Large intestine (tissue), 3 donors: ENCODE data around the gene COL5A1. TPM values are rescaled to one million over a fixed set of nuclear protein-coding genes. Genes with fewer than 3 reads are reported as not detected.

ENCODE experiments used
- DNase-seq, 2 donors: peaks; one replicate each; pipeline versions ENCODE4 v3.0.0 to v3.0.0-alpha.2; 2013
- H3K27ac ChIP-seq: one replicate; pipeline ENCODE4 v1.5.1; 2013; ENCODE audit warnings: low read length
- H3K27me3 ChIP-seq: 2 replicates; pipeline ENCODE4 v1.6.1; 2013; ENCODE audit warnings: low read length; ENCODE audit not compliant: control insufficient read depth, insufficient read depth
- H3K36me3 ChIP-seq: 2 replicates; pipeline ENCODE4 v1.6.1; 2013; ENCODE audit warnings: low read length; ENCODE audit not compliant: control insufficient read depth, insufficient read depth
- H3K4me1 ChIP-seq: one replicate; pipeline ENCODE4 v1.6.1; 2013; ENCODE audit warnings: low read length; ENCODE audit not compliant: control insufficient read depth, insufficient read depth
- H3K4me3 ChIP-seq: one replicate; pipeline ENCODE4 v1.5.1; 2013; ENCODE audit warnings: low read length
- H3K9me3 ChIP-seq: one replicate; pipeline ENCODE4 v1.6.1; 2013; ENCODE audit warnings: mild to moderate bottlenecking, low read depth, low read length, moderate library complexity; ENCODE audit not compliant: control insufficient read depth
- WGBS: methylation state at CpG from one replicate; pipeline ENCODE4 v1.1.5; 2013; ENCODE audit warnings: low lambda C conversion rate; ENCODE audit not compliant: insufficient coverage; 5-methylcytosine and 5-hydroxymethylcytosine counted together
- polyA plus RNA-seq: library from polyadenylated mRNA; unstranded; fragments of 120-200 nt; gene quantifications from one replicate; pipeline ENCODE4 v1.2.1, GENCODE V29; 2013

Gene COL5A1
- polyA plus RNA-seq, 1 donor, result 79.9 TPM

GRCh38 chr9:134726026-134726721 is 84.6 kb downstream of the COL5A1 start:
- no peaks in the 10 kb centered on the region for H3K27me3 ChIP-seq
- H3K27ac ChIP-seq, result no peak overlapping the region
- peaks cover 14% of the 10 kb centered on the region for H3K36me3 ChIP-seq
- no peak overlapping the region for H3K4me3 ChIP-seq
- no peak for DNase-seq
- 100% methylated on average over 2 of the region's 4 CpGs for WGBS
- H3K9me3 ChIP-seq, result no peaks in the 10 kb centered on the region
- H3K4me1 ChIP-seq, result no peaks in the 10 kb centered on the region

- DNase-seq, result no peak
- Histone ChIP-seq H3K9me3 (no peaks in the 10 kb centered on the region), H3K27me3 (no peaks in the 10 kb centered on the region), H3K4me3 (no peak overlapping the region), H3K27ac (no peak overlapping the region), H3K36me3 (peaks cover 15% of the 10 kb centered on the region), H3K4me1 (no peaks in the 10 kb centered on the region)
- 100% methylated on average over 1 of the region's 1 CpG for WGBS
Measured at GRCh38 chr9:134726722-134727034, 85.1 kb downstream of the COL5A1 start.

- Histone ChIP-seq H3K9me3 (no peaks in the 10 kb centered on the region), H3K27ac (no peak overlapping the region), H3K27me3 (no peaks in the 10 kb centered on the region), H3K4me3 (no peak overlapping the region), H3K4me1 (peaks cover under 1% of the 10 kb centered on the region), H3K36me3 (peaks cover 18% of the 10 kb centered on the region)
- no peak for DNase-seq
- WGBS, result no CpG with 5 or more reads among the region's 29 CpGs
Measured at GRCh38 chr9:134728021-134728795, 86.6 kb downstream of the COL5A1 start.

- Histone ChIP-seq H3K4me3 (no peak overlapping the region), H3K4me1 (peaks cover 8% of the 10 kb centered on the region), H3K27me3 (no peaks in the 10 kb centered on the region), H3K27ac (no peak overlapping the region), H3K36me3 (peaks cover 18% of the 10 kb centered on the region), H3K9me3 (no peaks in the 10 kb centered on the region)
- WGBS, result no CpG with 5 or more reads among the region's 28 CpGs
- DNase-seq, result no peak
Measured at GRCh38 chr9:134728801-134729495, 87.3 kb downstream of the COL5A1 start.

- H3K4me3 ChIP-seq, result no peak overlapping the region
- no peak for DNase-seq
- H3K9me3 ChIP-seq, result no peaks in the 10 kb centered on the region
- H3K27ac ChIP-seq, result no peak overlapping the region
- no CpG with 5 or more reads among the region's 23 CpGs for WGBS
- peaks cover 13% of the 10 kb centered on the region for H3K4me1 ChIP-seq
- no peaks in the 10 kb centered on the region for H3K27me3 ChIP-seq
- H3K36me3 ChIP-seq, result peaks cover 18% of the 10 kb centered on the region
Measured at GRCh38 chr9:134730011-134730760, 88.6 kb downstream of the COL5A1 start.

- H3K4me3 ChIP-seq, result no peak overlapping the region
- H3K4me1 ChIP-seq, result peaks cover 13% of the 10 kb centered on the region
- no peaks in the 10 kb centered on the region for H3K9me3 ChIP-seq
- no CpG with 5 or more reads among the region's 22 CpGs for WGBS
- peaks cover 18% of the 10 kb centered on the region for H3K36me3 ChIP-seq
- DNase-seq, result no peak
- no peaks in the 10 kb centered on the region for H3K27me3 ChIP-seq
- H3K27ac ChIP-seq, result no peak overlapping the region
Measured at GRCh38 chr9:134730761-134731496, 89.3 kb downstream of the COL5A1 start.

- Histone ChIP-seq H3K36me3 (peaks cover 18% of the 10 kb centered on the region), H3K4me1 (peaks cover 13% of the 10 kb centered on the region), H3K9me3 (no peaks in the 10 kb centered on the region), H3K4me3 (no peak overlapping the region), H3K27ac (no peak overlapping the region), H3K27me3 (no peaks in the 10 kb centered on the region)
- DNase-seq, result no peak
- no CpG with 5 or more reads among the region's 45 CpGs for WGBS
Measured at GRCh38 chr9:134731497-134732391, 90.1 kb downstream of the COL5A1 start.

- H3K27ac ChIP-seq, result no peak overlapping the region
- no peaks in the 10 kb centered on the region for H3K9me3 ChIP-seq
- no peak overlapping the region for H3K4me3 ChIP-seq
- H3K36me3 ChIP-seq, result peaks cover 20% of the 10 kb centered on the region
- H3K27me3 ChIP-seq, result no peaks in the 10 kb centered on the region
- H3K4me1 ChIP-seq, result peaks cover 13% of the 10 kb centered on the region
- DNase-seq, result no peak
- 86% methylated on average over 6 of the region's 26 CpGs for WGBS
Measured at GRCh38 chr9:134732392-134733110, 90.9 kb downstream of the COL5A1 start.
